IMR-90 (cell line): Measurements from ENCODE around the gene MYOZ3. TPM values are rescaled to one million over a fixed set of nuclear protein-coding genes. Genes with fewer than 3 reads are reported as not detected.
A peak's percentile ranks its signal among the peaks of the same experiment; 100 is the strongest.

Source experiments
- ATAC-seq: fragments of 200-7000 bp; cut with Tn5 transposase; 2 replicates; pipeline ENCODE4 v1.9.1; 2020; ENCODE audit warnings: low read depth, mild to moderate bottlenecking, moderate library complexity
- BruUV-seq: library from RNA; stranded (reverse); fragments of 400-500 nt; replicated peaks from 2 replicates; lab custom pipeline; 2021; lab: Mats Ljungman, UMichigan
- CTCF ChIA-PET: fragments of 300-600 bp; formaldehyde crosslinking; extraction: SDS; loops from one replicate; lab custom pipeline; 2021; ENCODE audit warnings: antibody characterized with exemption; lab: Yijun Ruan, JAX
- POLR2A ChIA-PET: fragments of 300-600 bp; sonication (Branson Sonifier 250); formaldehyde crosslinking; loops from one replicate; lab custom pipeline; 2022; ENCODE audit warnings: antibody characterized with exemption; ENCODE audit not compliant: unreplicated experiment; lab: Charles Lee
- DNase-seq: peaks from one replicate; pipeline ENCODE4 v3.0.0; 2013
- H2AFZ ChIP-seq: replicated peaks from 2 replicates; pipeline ENCODE3; 2013; ENCODE audit warnings: low read length, mild to moderate bottlenecking; ENCODE audit not compliant: poor library complexity
- H2AK5ac ChIP-seq: 2 replicates; pipeline ENCODE4 v1.6.1; 2013; ENCODE audit warnings: low read depth, low read length, inconsistent platforms
- H2AK9ac ChIP-seq: replicated peaks from 2 replicates; pipeline ENCODE3; 2013; ENCODE audit warnings: mild to moderate bottlenecking, low read depth, low read length, moderate library complexity; ENCODE audit not compliant: poor library complexity
- H2BK120ac ChIP-seq: 2 replicates; pipeline ENCODE4 v1.6.1; 2013; ENCODE audit warnings: low read depth, low read length, inconsistent platforms
- H2BK15ac ChIP-seq: 3 replicates; pipeline ENCODE4 v1.6.1; 2013; ENCODE audit warnings: low read depth, low read length, inconsistent platforms
- H2BK20ac ChIP-seq: 2 replicates; pipeline ENCODE4 v1.6.1; 2013; ENCODE audit warnings: low read depth, mild to moderate bottlenecking, inconsistent platforms, low read length, moderate library complexity
- H2BK5ac ChIP-seq: 2 replicates; pipeline ENCODE4 v1.6.1; 2013; ENCODE audit warnings: mild to moderate bottlenecking, low read depth, low read length, inconsistent platforms; ENCODE audit not compliant: poor library complexity, severe bottlenecking
- H3K14ac ChIP-seq: replicated peaks from 2 replicates; pipeline ENCODE4 v1.6.1; 2013; ENCODE audit warnings: low read depth, low read length, inconsistent platforms
- H3K18ac ChIP-seq: 2 replicates; pipeline ENCODE4 v1.6.1; 2013; ENCODE audit warnings: low read depth, low read length, control low read depth
- H3K23ac ChIP-seq: 2 replicates; pipeline ENCODE4 v1.6.1; 2013; ENCODE audit warnings: low read depth, low read length, inconsistent platforms
- H3K27ac ChIP-seq: 2 replicates; pipeline ENCODE4 v1.5.1; 2013; ENCODE audit warnings: mild to moderate bottlenecking, control low read depth, low read length; ENCODE audit not compliant: insufficient read depth
- H3K27me3 ChIP-seq: 2 replicates; pipeline ENCODE4 v1.6.1; 2013; ENCODE audit warnings: low read length; ENCODE audit not compliant: control insufficient read depth, insufficient read depth
- H3K36me3 ChIP-seq: 2 replicates; pipeline ENCODE4 v1.6.1; 2013; ENCODE audit warnings: low read length, mixed read lengths; ENCODE audit not compliant: control insufficient read depth, insufficient read depth
- H3K4ac ChIP-seq: 2 replicates; pipeline ENCODE4 v1.6.1; 2013; ENCODE audit warnings: low read depth, low read length, inconsistent platforms
- H3K4me1 ChIP-seq: 2 replicates; pipeline ENCODE4 v1.6.1; 2013; ENCODE audit warnings: low read length, mixed read lengths; ENCODE audit not compliant: control insufficient read depth, insufficient read depth
- H3K4me2 ChIP-seq: 2 replicates; pipeline ENCODE4 v1.6.1; 2013; ENCODE audit warnings: low read depth, mild to moderate bottlenecking, control low read depth, low read length, moderate library complexity
- H3K4me3 ChIP-seq: 2 replicates; pipeline ENCODE4 v1.5.1; 2013; ENCODE audit warnings: low read depth, mild to moderate bottlenecking, control low read depth, low read length, moderate library complexity; ENCODE audit not compliant: insufficient read depth
- H3K56ac ChIP-seq: 2 replicates; pipeline ENCODE4 v1.6.1; 2013; ENCODE audit warnings: low read length, inconsistent platforms; ENCODE audit not compliant: insufficient read depth; ENCODE audit errors: extremely low read depth
- H3K79me1 ChIP-seq, 2 experiments: 2 replicates each; pipeline ENCODE4 v1.6.1; 2013; ENCODE audit warnings: low read length in 2 of 2, inconsistent platforms in 1 of 2, low read depth in 1 of 2
- H3K9ac ChIP-seq: 2 replicates; pipeline ENCODE4 v1.6.1; 2013; ENCODE audit warnings: low read depth, low read length, control low read depth
- H3K9me1 ChIP-seq: 2 replicates; pipeline ENCODE4 v1.6.1; 2013; ENCODE audit warnings: low read length, inconsistent platforms; ENCODE audit not compliant: insufficient read depth
- H3K9me3 ChIP-seq: 2 replicates; pipeline ENCODE4 v1.6.1; 2013; ENCODE audit warnings: low read length; ENCODE audit not compliant: control insufficient read depth, insufficient read depth
- H4K20me1 ChIP-seq: 2 replicates; pipeline ENCODE4 v1.6.1; 2013; ENCODE audit warnings: low read length, inconsistent platforms; ENCODE audit not compliant: insufficient read depth
- H4K5ac ChIP-seq: 2 replicates; pipeline ENCODE4 v1.6.1; 2013; ENCODE audit warnings: mild to moderate bottlenecking, low read depth, low read length, control low read depth
- H4K8ac ChIP-seq, 2 experiments: 2 replicates each; pipeline ENCODE4 v1.6.1; 2013; ENCODE audit warnings: low read depth in 2 of 2, low read length in 2 of 2, control low read depth in 1 of 2, inconsistent platforms in 1 of 2
- H4K91ac ChIP-seq: 2 replicates; pipeline ENCODE4 v1.6.1; 2013; ENCODE audit warnings: low read depth, low read length, inconsistent platforms; ENCODE audit not compliant: insufficient read depth
- BHLHE40 ChIP-seq: fragments of 150-350 bp; IDR thresholded peaks from 2 replicates; pipeline ENCODE4 v1.6.1; 2016; ENCODE audit warnings: mild to moderate bottlenecking, low read depth, low read length
- CEBPB ChIP-seq: IDR thresholded peaks from 2 replicates; pipeline ENCODE4 v1.6.1; 2012; ENCODE audit warnings: low read depth, low read length, improper control_type of control experiment
- FOS ChIP-seq: fragments of 150-350 bp; IDR thresholded peaks from 2 replicates; pipeline ENCODE4 v1.6.1; 2016; ENCODE audit warnings: low read depth, low read length
- NFE2L2 ChIP-seq: fragments of 150-350 bp; IDR thresholded peaks from 2 replicates; pipeline ENCODE4 v1.6.1; 2016; ENCODE audit warnings: low read depth, mild to moderate bottlenecking, low read length
- POLR2A ChIP-seq: IDR thresholded peaks from 2 replicates; pipeline ENCODE4 v1.6.1; 2012; ENCODE audit warnings: mild to moderate bottlenecking, low read depth, low read length
- RAD21 ChIP-seq: IDR thresholded peaks from 2 replicates; pipeline ENCODE4 v1.6.1; 2012; ENCODE audit warnings: low read length, improper control_type of control experiment
- RFX5 ChIP-seq: IDR thresholded peaks from 2 replicates; pipeline ENCODE4 v1.8.0; 2012; ENCODE audit warnings: low read depth, mild to moderate bottlenecking, low read length, moderate library complexity
- WGBS, 2 experiments: methylation state at CpG; one replicate each; pipeline versions ENCODE4 v1.1.5 to v1.1.7; 2013; ENCODE audit warnings: missing lambda C conversion rate in 2 of 2; ENCODE audit not compliant: insufficient read length in 1 of 2; ENCODE audit errors: extremely low coverage in 2 of 2; 5-methylcytosine and 5-hydroxymethylcytosine counted together
- dilution Hi-C: fragments of 300-500 bp; cut with HindIII; formaldehyde crosslinking; loops from one replicate; pipeline ENCODE4 v1.14.3; 2018; ENCODE audit warnings: low sequenced_read_pairs; ENCODE audit not compliant: unreplicated experiment
- in situ Hi-C: fragments of 300-500 bp; cut with MboI; formaldehyde crosslinking; loops from 3 replicates; pipeline ENCODE4 v1.14.3; 2019; ENCODE audit warnings: low sequenced_read_pairs, inconsistent platforms, mixed read lengths
- intact Hi-C: fragments of 100-400 bp; cut with micrococcal nuclease; formaldehyde crosslinking; loops from 2 replicates; pipeline ENCODE4 v1.10.0; 2022
- polyA plus RNA-seq, 3 experiments: library from polyadenylated mRNA; depleted of rRNA; stranded (reverse); fragments of >200 nt; gene quantifications; 2 replicates each; pipeline ENCODE4 v1.2.3, GENCODE V29; 2012; ENCODE audit warnings: low replicate concordance in 1 of 3
- total RNA-seq: library from RNA; depleted of rRNA; stranded (reverse); fragments of >200 nt; gene quantifications from 2 replicates; pipeline ENCODE4 v1.2.3, GENCODE V29; 2012
- TF ChIP-seq, protein P1 (sequence below): fragments of 150-350 bp; IDR thresholded peaks from 2 replicates; pipeline ENCODE4 v1.6.1; 2016; ENCODE audit warnings: low read depth, mild to moderate bottlenecking, low read length, moderate library complexity, borderline replicate concordance

MYOZ3 gene
- total and polyA plus RNA-seq, 2 of the 4 experiments (the other 2 are of a cell fraction) = under 0.01 to 0.24 TPM

DNA sequence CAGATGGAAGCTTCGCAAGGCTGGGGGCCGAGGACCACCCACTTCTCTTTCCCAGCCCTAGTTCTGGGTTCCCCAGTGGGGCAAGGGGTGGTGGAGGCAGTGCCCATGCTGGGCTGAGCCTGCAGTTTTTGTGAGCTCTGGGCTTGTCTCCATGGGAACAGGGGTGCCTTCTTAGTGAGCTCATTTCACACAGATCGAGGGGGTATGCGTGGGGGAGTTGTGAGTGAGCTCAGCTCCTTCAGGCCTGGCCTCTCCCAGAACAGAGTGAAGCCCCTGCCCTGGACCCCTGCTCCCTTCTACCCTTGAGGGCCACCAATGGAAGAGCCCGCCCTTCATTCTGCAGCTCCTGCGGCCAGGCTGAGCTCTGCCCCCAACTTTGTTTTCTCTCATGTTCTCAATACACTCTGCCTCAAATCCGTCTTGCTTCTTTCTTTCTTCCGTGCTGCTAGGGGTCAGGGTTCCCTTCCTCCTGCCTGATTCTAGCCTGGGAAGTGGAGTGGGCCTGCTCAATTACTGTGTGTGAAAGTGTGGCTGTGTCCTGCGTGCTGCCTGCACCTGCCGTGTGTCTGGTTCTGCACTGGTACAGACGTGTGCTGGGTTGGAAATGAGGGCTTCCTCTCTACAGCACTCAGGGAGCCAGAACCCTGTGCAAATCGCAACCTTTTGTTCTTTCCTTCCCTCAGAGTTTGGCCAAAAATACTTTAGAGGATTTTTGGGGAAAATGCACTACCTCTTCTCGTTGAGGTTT, 9.0 kb upstream of the MYOZ3 start:
- Histone ChIP-seq H2BK15ac (no peak overlapping the region), H3K14ac (no peak overlapping the region), H2AFZ (no peak overlapping the region), H3K18ac (no peak overlapping the region), H4K91ac (no peak overlapping the region), H2BK120ac (no peak overlapping the region), H3K23ac (peak overlapping the region; percentile 49; the same call in 1 of the 2 replicates), H2BK5ac (no peak overlapping the region), H3K27ac (no peak overlapping the region), H3K56ac (no peak overlapping the region), H2AK5ac (no peak overlapping the region), H3K79me1 (peaks cover 33 to 46% of the 10 kb centered on the region in 2 experiments), H3K36me3 (peaks cover 68% of the 10 kb centered on the region), H3K9me1 (peaks cover 8% of the 10 kb centered on the region; the same call in 1 of the 2 replicates), H3K9me3 (no peaks in the 10 kb centered on the region), H2BK20ac (no peak overlapping the region), H3K27me3 (no peaks in the 10 kb centered on the region), H4K5ac (no peak overlapping the region), H3K9ac (no peak overlapping the region), H3K4me2 (no peak overlapping the region), H3K4me3 (no peak overlapping the region), H3K4me1 (peaks cover 23% of the 10 kb centered on the region), H2AK9ac (no peak overlapping the region), H3K4ac (no peak overlapping the region), H4K8ac (no peak overlapping the region), H4K20me1 (peaks cover 53% of the 10 kb centered on the region)
- ChIA-PET CTCF (interaction anchor here (0.6 kb wide), 1 partner anchor 219 kb away, joined by 3 read pairs; no protein-coding TSS in a partner anchor), POLR2A (no interaction called here)
- ATAC-seq (no peak), DNase-seq (no peak)
- 40% methylated on average over 2 of the region's 13 CpGs; no CpG with 5 or more reads in 1 of the 2 experiments for WGBS, 2 experiments
- no TSS peak for BruUV-seq
- intact Hi-C loops (no loop called here), in situ Hi-C loops (loop anchor here (5.0 kb wide), 2 partner anchors 90 to 200 kb away; no protein-coding TSS in a partner anchor), dilution Hi-C loops (no loop called here)
- TF ChIP-seq FOS (no peak), NFE2L2 (no peak), RAD21 (no peak), POLR2A (no peak), RFX5 (no peak), CEBPB (no peak), BHLHE40 (no peak)
- TF ChIP-seq, protein P1, sequence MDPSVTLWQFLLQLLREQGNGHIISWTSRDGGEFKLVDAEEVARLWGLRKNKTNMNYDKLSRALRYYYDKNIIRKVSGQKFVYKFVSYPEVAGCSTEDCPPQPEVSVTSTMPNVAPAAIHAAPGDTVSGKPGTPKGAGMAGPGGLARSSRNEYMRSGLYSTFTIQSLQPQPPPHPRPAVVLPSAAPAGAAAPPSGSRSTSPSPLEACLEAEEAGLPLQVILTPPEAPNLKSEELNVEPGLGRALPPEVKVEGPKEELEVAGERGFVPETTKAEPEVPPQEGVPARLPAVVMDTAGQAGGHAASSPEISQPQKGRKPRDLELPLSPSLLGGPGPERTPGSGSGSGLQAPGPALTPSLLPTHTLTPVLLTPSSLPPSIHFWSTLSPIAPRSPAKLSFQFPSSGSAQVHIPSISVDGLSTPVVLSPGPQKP = no peak
